ENCODE measurements around the gene TACR1. TPM values are rescaled to one million over a fixed set of nuclear protein-coding genes. Genes with fewer than 3 reads are reported as not detected.

The TACR1 gene
- total and polyA plus RNA-seq, 2 of the 4 experiments (the other 2 are of a cell fraction) = under 0.01 to 0.09 TPM

- TF ChIP-seq MXI1 (IDR thresholded peaks at IDR 0.05; ENCODE audit: borderline replicate concordance, low read depth, low read length) = no peak
Observed at GRCh38 chr2:75031906-75032803, 167.2 kb downstream of the TACR1 start (continued).

DNA sequence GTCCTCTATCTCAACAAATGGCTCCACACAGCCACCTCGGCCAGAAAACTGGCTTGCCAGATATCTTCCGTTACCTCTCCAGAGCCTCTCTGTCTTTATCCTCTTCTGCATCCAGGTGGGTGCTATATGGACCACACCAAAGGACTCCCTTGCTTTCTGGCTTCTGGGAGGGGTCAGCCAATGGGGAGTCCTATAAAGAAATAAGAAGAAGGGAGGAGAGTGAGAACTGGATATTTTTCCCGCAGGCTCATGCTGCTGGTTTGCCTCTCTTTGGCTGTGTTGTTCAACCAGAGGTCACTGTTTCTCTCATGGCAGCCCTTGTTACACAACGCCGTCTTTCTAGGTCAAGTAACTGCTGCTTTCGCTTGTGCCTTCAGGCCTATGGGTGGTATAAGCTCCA, 168.1 kb downstream of the TACR1 start:
- Histone ChIP-seq H3K14ac (replicated peaks; ENCODE audit: low read depth, low read length) (no peak overlapping the region), H3K4me1 (ENCODE audit: control insufficient read depth, insufficient read depth, low read length) (peaks cover 2% of the 10 kb centered on the region), H3K36me3 (ENCODE audit: control insufficient read depth, insufficient read depth, low read length) (no peaks in the 10 kb centered on the region), H3K79me1 (ENCODE audit: low read depth in 1 of 2, low read length in 2 of 2) (no peaks in the 10 kb centered on the region), H3K27me3 (ENCODE audit: control insufficient read depth, insufficient read depth, low read length) (no peaks in the 10 kb centered on the region), H3K4me2 (ENCODE audit: low read depth, low read length) (no peak overlapping the region), H3K9me3 (ENCODE audit: control insufficient read depth, insufficient read depth, low read length) (no peaks in the 10 kb centered on the region), H4K91ac (ENCODE audit: insufficient read depth, low read depth, low read length) (no peak overlapping the region), H2AK9ac (replicated peaks; ENCODE audit: low read depth, low read length, poor library complexity) (no peak overlapping the region), H3K23ac (ENCODE audit: low read depth, low read length) (no peak overlapping the region), H2BK20ac (ENCODE audit: low read depth, low read length) (no peak overlapping the region), H4K8ac (ENCODE audit: low read depth in 2 of 2, low read length in 2 of 2) (no peak overlapping the region), H3K9ac (ENCODE audit: low read depth, low read length) (no peak overlapping the region), H3K27ac (ENCODE audit: insufficient read depth, low read length) (no peak overlapping the region), H2BK120ac (ENCODE audit: low read depth, low read length) (no peak overlapping the region), H3K18ac (ENCODE audit: low read depth, low read length) (no peak overlapping the region), H3K56ac (ENCODE audit: extremely low read depth, insufficient read depth, low read length) (no peak overlapping the region), H2AK5ac (ENCODE audit: low read depth, low read length) (no peak overlapping the region), H2BK15ac (ENCODE audit: low read depth, low read length) (0 out of 3 replicates have a peak overlapping the region, but pooled peaks have one; percentile 38), H2BK5ac (ENCODE audit: low read depth, low read length, poor library complexity, severe bottlenecking) (no peak overlapping the region), H4K20me1 (ENCODE audit: insufficient read depth, low read length) (no peaks in the 10 kb centered on the region), H4K5ac (ENCODE audit: low read depth, low read length) (no peak overlapping the region), H3K4ac (ENCODE audit: low read depth, low read length) (no peak overlapping the region), H2AFZ (replicated peaks; ENCODE audit: low read length, poor library complexity) (no peak overlapping the region), H3K9me1 (ENCODE audit: insufficient read depth, low read length) (no peaks in the 10 kb centered on the region), H3K4me3 (ENCODE audit: insufficient read depth, low read depth, low read length) (no peak overlapping the region)
- dilution Hi-C loops (cut with HindIII; ENCODE audit: low sequenced_read_pairs, unreplicated experiment) (no loop called here), intact Hi-C loops (cut with micrococcal nuclease) (no loop called here), in situ Hi-C loops (cut with MboI; ENCODE audit: low sequenced_read_pairs) (no loop called here)
- ATAC-seq (ENCODE audit: low read depth) (no peak), DNase-seq (no peak)
- 100% methylated on average over 1 of the region's 6 CpGs; no CpG with 5 or more reads in 1 of the 2 experiments for WGBS, 2 experiments (ENCODE audit: extremely low coverage in 2 of 2, insufficient read length in 1 of 2)
- no TSS peak for BruUV-seq (replicated peaks)
- TF ChIP-seq CEBPB (IDR thresholded peaks at IDR 0.05; ENCODE audit: low read depth, low read length) = no peak
- TF ChIP-seq RFX5 (IDR thresholded peaks at IDR 0.05; ENCODE audit: low read depth, low read length) = no peak
- TF ChIP-seq, protein P1, sequence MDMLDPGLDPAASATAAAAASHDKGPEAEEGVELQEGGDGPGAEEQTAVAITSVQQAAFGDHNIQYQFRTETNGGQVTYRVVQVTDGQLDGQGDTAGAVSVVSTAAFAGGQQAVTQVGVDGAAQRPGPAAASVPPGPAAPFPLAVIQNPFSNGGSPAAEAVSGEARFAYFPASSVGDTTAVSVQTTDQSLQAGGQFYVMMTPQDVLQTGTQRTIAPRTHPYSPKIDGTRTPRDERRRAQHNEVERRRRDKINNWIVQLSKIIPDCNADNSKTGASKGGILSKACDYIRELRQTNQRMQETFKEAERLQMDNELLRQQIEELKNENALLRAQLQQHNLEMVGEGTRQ (IDR thresholded peaks at IDR 0.05; ENCODE audit: low read depth, low read length) = no peak
- POLR2A ChIA-PET (ENCODE audit: unreplicated experiment) = no interaction called here
- CTCF ChIA-PET = no interaction called here
